Astrocyte (in vitro differentiated cells and primary cell): Measurements from ENCODE around the gene PPFIBP1.

Experiments used
- EZH2 ChIP-seq: IDR thresholded peaks from 2 replicates; pipeline ENCODE4 v1.6.1; 2012; ENCODE audit warnings: mild to moderate bottlenecking, low read length, inconsistent platforms; ENCODE audit not compliant: insufficient read depth
- TF ChIP-seq, protein P1 (sequence below): IDR thresholded peaks from 2 replicates; pipeline ENCODE4 v1.5.1; 2011; ENCODE audit warnings: low read depth, mild to moderate bottlenecking, inconsistent platforms, low read length, moderate library complexity; ENCODE audit not compliant: insufficient read depth

- TF ChIP-seq, protein P1, sequence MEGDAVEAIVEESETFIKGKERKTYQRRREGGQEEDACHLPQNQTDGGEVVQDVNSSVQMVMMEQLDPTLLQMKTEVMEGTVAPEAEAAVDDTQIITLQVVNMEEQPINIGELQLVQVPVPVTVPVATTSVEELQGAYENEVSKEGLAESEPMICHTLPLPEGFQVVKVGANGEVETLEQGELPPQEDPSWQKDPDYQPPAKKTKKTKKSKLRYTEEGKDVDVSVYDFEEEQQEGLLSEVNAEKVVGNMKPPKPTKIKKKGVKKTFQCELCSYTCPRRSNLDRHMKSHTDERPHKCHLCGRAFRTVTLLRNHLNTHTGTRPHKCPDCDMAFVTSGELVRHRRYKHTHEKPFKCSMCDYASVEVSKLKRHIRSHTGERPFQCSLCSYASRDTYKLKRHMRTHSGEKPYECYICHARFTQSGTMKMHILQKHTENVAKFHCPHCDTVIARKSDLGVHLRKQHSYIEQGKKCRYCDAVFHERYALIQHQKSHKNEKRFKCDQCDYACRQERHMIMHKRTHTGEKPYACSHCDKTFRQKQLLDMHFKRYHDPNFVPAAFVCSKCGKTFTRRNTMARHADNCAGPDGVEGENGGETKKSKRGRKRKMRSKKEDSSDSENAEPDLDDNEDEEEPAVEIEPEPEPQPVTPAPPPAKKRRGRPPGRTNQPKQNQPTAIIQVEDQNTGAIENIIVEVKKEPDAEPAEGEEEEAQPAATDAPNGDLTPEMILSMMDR = no peak
- no peak for TF ChIP-seq EZH2
Measured at GRCh38 chr12:27730097-27730588, 206.1 kb downstream of the PPFIBP1 start.
